ENCODE results near the gene ERVFRD-1.

DNA sequence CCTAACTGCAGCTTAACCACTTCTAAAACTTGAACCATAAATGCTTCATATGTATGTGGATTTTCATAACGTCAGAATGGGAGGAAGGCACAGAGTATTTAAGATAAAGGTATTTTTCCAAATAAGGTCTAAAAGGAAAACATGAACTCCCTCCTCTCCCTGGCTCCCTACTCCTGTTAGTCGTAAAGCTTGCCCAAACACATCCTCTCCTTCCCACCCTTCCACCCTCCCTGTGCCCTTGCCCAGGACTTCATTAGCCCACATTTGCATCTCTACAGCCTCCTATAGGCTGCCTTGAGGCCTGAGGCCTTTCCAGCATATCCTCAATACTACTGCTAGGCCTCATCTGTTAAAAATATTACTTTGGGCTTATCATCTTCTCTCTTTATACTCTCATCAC, 35.0 kb downstream of the ERVFRD-1 start:
- TF ChIP-seq, protein P1, sequence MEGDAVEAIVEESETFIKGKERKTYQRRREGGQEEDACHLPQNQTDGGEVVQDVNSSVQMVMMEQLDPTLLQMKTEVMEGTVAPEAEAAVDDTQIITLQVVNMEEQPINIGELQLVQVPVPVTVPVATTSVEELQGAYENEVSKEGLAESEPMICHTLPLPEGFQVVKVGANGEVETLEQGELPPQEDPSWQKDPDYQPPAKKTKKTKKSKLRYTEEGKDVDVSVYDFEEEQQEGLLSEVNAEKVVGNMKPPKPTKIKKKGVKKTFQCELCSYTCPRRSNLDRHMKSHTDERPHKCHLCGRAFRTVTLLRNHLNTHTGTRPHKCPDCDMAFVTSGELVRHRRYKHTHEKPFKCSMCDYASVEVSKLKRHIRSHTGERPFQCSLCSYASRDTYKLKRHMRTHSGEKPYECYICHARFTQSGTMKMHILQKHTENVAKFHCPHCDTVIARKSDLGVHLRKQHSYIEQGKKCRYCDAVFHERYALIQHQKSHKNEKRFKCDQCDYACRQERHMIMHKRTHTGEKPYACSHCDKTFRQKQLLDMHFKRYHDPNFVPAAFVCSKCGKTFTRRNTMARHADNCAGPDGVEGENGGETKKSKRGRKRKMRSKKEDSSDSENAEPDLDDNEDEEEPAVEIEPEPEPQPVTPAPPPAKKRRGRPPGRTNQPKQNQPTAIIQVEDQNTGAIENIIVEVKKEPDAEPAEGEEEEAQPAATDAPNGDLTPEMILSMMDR (IDR thresholded peaks at IDR 0.05) = no peak
- no peak for TF ChIP-seq POLR2A (IDR thresholded peaks at IDR 0.05)
